Myocyte (in vitro differentiated cells): ENCODE data around the gene SIRPA. TPM values are rescaled to one million over a fixed set of nuclear protein-coding genes. Genes with fewer than 3 reads are reported as not detected.
A peak's percentile ranks its signal among the peaks of the same experiment; 100 is the strongest.

Experiments used
- DNase-seq: peaks from one replicate; pipeline ENCODE4 v3.0.0-alpha.2; 2012; ENCODE audit warnings: low read depth
- total RNA-seq: library from RNA; depleted of rRNA; stranded (reverse); fragments of >200 nt; gene quantifications from 2 replicates; pipeline ENCODE4 v1.2.3, GENCODE V29; 2014

The SIRPA gene
- total RNA-seq, 1 donor from 2014 or later: 2.9 TPM

- no peak for DNase-seq
Observed at GRCh38 chr20:1870323-1870722, 24.9 kb upstream of the SIRPA start.

- DNase-seq: no peak
Observed at GRCh38 chr20:1870792-1871550, 24.2 kb upstream of the SIRPA start.

DNA sequence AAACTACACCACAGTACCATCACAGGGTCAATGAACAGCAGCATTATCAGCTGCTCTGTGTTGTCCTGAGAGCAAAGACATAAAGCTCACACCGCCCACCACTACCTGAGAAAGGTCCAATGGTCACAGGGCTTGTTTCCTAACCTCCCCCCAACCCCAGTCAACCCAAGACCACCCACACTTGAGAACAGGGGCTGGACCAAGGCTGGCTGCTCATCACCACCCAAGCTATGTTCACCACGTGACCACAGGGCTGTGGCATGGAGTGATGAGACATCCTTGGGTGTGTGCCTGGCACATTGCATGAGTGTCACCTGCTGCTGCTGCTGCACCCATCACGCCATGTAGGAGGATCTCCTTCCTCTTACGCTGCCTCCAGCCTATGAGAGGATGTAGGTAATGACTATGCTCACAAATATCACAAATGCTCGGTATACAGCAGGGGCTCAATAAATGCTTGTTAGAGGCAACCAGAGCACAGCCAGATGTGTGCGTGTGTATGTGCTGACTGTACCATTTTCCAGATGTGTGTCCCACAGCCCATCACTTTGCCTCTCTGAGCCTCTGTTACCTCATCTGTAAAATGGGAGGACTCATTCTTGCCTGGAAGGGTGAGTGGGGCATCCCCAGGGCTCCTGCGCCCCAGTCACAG, 23.3 kb upstream of the SIRPA start:
- DNase-seq: peak; percentile 20

- no peak for DNase-seq
Observed at GRCh38 chr20:1872459-1873097, 22.6 kb upstream of the SIRPA start.

DNA sequence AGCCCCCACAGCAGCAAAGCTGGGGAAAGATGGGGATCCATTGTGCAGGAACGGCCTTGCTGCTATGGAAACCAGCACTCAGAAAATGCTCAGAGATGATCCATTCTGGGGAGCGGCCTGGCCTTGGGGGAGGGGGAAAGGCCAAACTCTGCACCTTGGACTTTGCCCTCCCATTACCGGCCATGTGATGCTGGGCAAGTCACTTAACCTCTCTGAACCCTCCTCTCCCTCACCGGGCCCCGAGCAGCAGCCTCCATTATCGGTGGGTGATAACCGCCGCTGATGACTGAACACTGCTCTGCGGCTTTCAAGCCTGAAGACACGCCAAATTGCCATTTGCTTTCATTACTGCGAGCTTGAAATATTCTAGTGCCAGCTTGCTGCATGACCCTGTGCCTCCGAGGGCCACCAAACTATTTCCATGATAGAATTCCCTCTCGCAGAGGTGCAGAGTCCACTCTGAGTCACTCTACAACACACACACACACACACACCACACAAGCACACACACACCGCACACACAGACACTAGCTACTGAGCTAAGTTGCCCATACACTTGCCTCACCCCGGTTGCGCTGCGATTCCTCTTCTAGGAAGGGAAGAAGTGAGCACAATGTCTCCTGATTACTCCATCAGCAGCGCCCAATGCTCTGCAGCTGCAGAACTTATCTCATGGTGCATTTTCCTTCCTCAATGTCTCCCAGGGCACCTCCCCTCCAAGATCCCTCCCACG, 20.6 kb upstream of the SIRPA start:
- no peak for DNase-seq

- no peak for DNase-seq
Observed at GRCh38 chr20:1875183-1875554, 20.0 kb upstream of the SIRPA start.

GRCh38 chr20:1875762-1876161, 19.4 kb upstream of the SIRPA start:
- no peak for DNase-seq

DNA sequence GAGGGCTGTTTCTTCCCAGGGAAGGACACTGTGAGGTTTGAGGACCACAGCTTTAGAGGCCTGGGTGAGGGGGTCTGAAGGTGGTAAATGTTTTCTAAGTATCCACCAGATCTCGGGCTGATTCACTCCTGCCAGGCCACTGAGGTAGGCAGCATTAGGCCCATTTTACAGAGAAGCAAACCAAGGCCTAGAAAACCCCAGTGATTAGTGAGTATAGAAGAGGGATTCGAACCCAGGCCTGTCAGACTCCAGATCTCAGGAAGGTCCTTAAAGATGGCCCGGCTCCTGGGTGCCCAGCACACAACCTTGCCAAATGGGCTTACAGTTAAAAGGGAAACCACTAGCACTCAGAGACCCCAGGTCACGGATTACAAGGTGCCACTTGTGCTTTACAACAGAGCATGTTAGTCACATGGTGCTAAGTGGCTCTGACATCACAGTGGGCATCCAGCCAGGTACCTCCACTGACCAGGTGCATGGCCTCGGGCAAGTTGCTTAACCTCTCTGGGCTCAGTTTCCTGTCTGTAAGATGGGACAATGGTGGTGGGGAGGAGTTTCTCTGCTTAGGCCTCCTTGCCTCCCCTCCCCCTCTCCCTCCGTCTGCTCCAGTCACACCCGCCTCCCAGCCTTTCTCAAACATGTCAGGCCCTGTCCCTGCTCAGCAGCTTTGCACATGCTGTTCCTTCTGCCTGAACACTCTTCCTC, 18.8 kb upstream of the SIRPA start:
- DNase-seq: no peak

DNA sequence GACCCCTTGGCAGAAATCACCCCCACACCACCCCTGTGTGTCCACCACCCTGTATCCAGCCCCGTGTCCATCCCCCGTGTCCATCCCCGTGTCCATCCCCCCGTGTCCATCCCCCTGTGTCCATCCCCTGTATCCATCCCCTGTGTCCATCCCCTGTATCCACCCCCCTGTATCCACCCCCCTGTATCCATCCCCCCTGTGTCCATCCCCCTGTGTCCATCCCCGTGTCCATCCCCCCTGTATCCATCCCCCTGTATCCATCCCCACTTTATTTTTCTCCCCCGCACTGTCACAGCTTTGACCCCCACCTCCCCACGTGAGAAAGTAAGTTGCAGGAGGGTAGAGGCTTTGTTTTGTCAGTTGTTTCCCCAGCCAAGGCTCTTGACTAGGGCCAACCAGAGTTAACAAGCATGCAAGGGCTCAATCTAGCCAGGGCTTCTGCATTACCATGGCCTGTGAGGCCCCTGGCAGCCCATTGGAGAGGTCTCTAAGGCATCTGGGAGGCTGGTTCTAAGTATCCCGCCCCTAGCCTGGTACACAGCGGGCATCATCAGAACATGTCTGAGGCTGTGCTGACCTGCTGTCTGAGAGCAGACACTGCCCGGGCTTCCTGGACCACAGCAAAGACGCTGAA, 18.1 kb upstream of the SIRPA start:
- DNase-seq: no peak

DNA sequence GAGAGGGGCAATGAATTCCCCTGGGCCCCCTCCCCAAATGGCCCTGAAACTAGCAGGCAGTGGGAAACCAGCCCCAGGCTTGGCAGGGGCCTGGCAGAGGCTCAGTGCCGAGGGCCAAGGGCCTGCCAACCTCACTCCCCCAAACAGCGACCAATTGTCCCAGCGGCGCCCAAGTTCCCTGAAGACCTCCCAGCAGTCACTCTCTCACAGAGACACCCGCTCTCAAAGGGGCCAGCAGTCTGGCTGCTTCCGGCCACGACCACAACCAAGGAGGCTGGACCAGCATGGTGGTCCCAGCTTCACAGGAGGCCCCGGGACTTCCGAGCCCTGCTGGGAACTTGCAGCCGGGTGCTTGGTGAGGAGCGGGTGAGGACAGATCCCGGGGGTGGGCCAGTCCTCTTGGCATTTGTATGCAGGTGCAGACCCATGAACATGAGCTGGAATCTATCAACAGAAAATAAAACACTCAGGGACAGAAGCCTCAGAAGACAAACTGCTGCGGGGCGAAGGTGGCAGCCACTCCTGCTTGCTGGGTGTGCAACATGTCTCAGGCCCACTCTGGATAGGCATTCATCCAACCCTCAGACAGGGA, 17.5 kb upstream of the SIRPA start:
- no peak for DNase-seq

DNA sequence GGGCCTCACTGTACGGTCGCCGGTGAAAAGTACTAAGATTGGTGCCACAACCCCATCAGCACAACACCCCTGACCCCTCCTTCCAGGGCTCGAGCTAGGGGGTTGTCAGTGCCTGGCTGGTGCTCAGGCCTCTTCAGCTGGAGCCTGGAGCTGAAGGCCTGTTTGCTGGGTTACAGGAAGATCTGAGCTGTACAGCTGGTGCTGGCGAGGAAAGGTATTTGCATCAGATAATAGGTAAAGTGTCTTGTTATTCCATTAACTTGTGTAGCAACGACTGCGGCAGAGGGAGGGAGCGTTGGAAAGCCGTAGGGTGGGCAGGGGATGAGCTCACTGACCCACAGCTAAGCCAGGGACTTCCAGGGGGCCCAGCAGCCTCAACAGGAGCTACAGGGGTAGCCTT, 15.8 kb upstream of the SIRPA start:
- no peak for DNase-seq

GRCh38 chr20:1879934-1880333, 15.3 kb upstream of the SIRPA start:
- no peak for DNase-seq

- DNase-seq: no peak
Observed at GRCh38 chr20:1880529-1881239, 14.5 kb upstream of the SIRPA start.

DNA sequence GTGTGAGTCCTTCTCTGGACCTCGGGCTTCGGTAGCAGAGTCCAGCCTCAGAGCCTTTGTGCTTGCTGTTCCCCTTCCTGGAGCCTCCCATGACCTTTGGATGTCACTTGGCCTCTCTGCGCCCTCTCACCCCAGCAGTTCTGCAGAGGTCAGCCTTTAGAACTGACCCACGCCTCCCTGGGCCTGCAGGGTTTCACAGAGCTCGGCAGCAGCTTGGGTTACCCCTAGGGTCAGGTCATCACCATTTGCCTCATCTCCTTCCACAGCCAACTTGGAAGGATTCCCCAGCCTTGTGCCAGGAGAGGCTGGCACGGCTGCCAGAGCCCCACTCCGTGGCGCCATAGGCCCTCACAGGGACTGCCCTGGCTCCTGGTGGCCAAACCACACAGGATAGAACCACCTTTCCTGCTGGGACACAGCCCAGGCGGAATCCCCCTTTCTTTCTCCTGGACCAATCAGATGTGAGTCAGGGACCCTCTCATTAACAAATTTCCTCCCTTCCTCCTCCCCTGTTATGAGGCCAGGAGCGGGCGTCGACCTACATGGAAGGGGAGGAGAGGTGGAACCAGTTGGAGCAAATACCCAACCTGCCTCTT, 13.9 kb upstream of the SIRPA start:
- no peak for DNase-seq

DNA sequence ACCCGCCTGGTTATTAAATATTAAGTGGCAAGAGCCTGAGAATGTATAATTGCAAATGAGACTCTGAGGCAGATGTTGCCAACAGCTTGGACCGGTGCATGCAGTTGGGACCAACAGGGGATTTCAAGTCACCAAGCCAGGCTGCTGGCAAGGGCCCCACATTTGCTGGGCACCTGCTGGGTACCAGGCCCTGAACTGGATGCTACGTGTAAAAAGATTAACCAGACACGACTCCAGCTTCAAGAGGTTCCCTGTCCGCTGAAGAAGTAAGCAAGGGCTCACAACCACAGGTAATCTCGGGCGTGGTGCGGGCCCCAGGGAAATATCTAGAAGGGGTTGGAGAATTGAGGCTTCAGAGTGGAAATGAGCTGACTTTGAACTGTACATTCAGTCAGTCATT, 13.2 kb upstream of the SIRPA start:
- DNase-seq: no peak

GRCh38 chr20:1883986-1884385, 11.2 kb upstream of the SIRPA start:
- DNase-seq: no peak

- no peak for DNase-seq
Observed at GRCh38 chr20:1885254-1885653, 10.0 kb upstream of the SIRPA start.

- DNase-seq: no peak
Observed at GRCh38 chr20:1885940-1886693, 9.1 kb upstream of the SIRPA start.

DNA sequence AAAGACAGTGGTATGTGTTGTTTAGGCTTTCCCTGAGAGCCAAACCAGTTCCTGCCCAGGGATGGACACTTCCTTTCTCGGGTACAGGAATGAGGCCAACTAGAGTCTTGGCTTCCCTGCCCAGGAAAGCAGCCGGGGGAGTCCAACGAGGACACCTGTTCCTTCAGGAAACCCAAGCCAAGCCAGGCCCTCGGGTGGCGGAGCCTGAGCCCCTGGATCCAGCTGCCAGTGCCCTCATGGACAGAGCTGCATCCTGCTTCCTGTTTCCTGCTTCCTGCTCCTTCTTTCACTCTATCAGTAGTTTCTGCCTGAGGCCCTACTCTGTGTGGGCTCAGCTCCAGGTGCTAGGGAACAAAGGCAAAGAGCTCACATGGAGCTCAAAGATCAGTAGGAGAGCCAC, 7.9 kb upstream of the SIRPA start:
- DNase-seq: peak; percentile 71
